Measurements from ENCODE around the gene ALDH1A2. TPM values are rescaled to one million over a fixed set of nuclear protein-coding genes. Genes with fewer than 3 reads are reported as not detected.
"Not testable (repeated sequence)": the region's sequence is repeated elsewhere in the genome, so short reads cannot be mapped to it uniquely, and the experiment has no call there.

ALDH1A2 gene
- total RNA-seq, 2 donors from 2014 or later, result not detected

- Histone ChIP-seq H3K36me3 (ENCODE audit: control insufficient read depth, insufficient read depth, low read length) (no peaks in the 10 kb centered on the region), H3K9me3 (ENCODE audit: control insufficient read depth, low read length) (no peaks in the 10 kb centered on the region), H3K27ac (ENCODE audit: low read depth, low read length) (no peak overlapping the region), H3K27me3 (ENCODE audit: control insufficient read depth, insufficient read depth, low read length, poor library complexity, severe bottlenecking) (no peaks in the 10 kb centered on the region), H3K9ac (ENCODE audit: extremely low read depth, low read length, poor library complexity, severe bottlenecking) (no peak overlapping the region), H3K4me3 (ENCODE audit: low read length) (no peak overlapping the region), H3K4me1 (ENCODE audit: control insufficient read depth, insufficient read depth, low read length) (no peaks in the 10 kb centered on the region)
- no peaks in the 10 kb centered on the region for H3K36me3 Mint-ChIP-seq (ENCODE audit: low read depth)
- no peak overlapping the region for H3K27ac Mint-ChIP-seq
- TF ChIP-seq CTCF (conservative IDR thresholded peaks at IDR 0.05), result no peak
- 81 to 94% methylated on average over 3 to 4 of the region's 4 CpGs for WGBS, 2 experiments (ENCODE audit: insufficient coverage in 1 of 2, insufficient read length in 1 of 2)
- peaks cover 22% of the 10 kb centered on the region for H3K27me3 Mint-ChIP-seq (ENCODE audit: insufficient read depth)
- H3K4me3 Mint-ChIP-seq, result no peak overlapping the region
- DNase-seq, result no peak
- H3K9me3 Mint-ChIP-seq, result no peaks in the 10 kb centered on the region
- peaks cover 4% of the 10 kb centered on the region for H3K4me1 Mint-ChIP-seq
Measured at GRCh38 chr15:58036579-58036978, 28.9 kb downstream of the ALDH1A2 start.

- not testable (repeated sequence) for H3K36me3 Mint-ChIP-seq (ENCODE audit: low read depth); DNase-seq; H3K4me1 Mint-ChIP-seq; H3K4me3 Mint-ChIP-seq; H3K4me1 ChIP-seq (ENCODE audit: control insufficient read depth, insufficient read depth, low read length); H3K4me3 ChIP-seq (ENCODE audit: low read length); H3K36me3 ChIP-seq (ENCODE audit: control insufficient read depth, insufficient read depth, low read length); H3K27ac Mint-ChIP-seq; H3K9ac ChIP-seq (ENCODE audit: extremely low read depth, low read length, poor library complexity, severe bottlenecking); H3K27ac ChIP-seq (ENCODE audit: low read depth, low read length); H3K27me3 ChIP-seq (ENCODE audit: control insufficient read depth, insufficient read depth, low read length, poor library complexity, severe bottlenecking)
- H3K9me3 ChIP-seq (ENCODE audit: control insufficient read depth, low read length), result peaks cover 17% of the 10 kb centered on the region
- WGBS, 2 experiments (ENCODE audit: insufficient coverage in 1 of 2, insufficient read length in 1 of 2), result 79% methylated on average over 1 of the region's 1 CpG; no CpG with 5 or more reads in 1 of the 2 experiments
- H3K9me3 Mint-ChIP-seq, result peaks cover 29% of the 10 kb centered on the region
- peaks cover 53% of the 10 kb centered on the region for H3K27me3 Mint-ChIP-seq (ENCODE audit: insufficient read depth)
Measured at GRCh38 chr15:58028392-58028791, 37.1 kb downstream of the ALDH1A2 start.

GRCh38 chr15:58026552-58026951 is 39.0 kb downstream of the ALDH1A2 start:
- Histone ChIP-seq H3K9ac (ENCODE audit: extremely low read depth, low read length, poor library complexity, severe bottlenecking) (no peak overlapping the region), H3K27ac (ENCODE audit: low read depth, low read length) (no peak overlapping the region), H3K4me1 (ENCODE audit: control insufficient read depth, insufficient read depth, low read length) (no peaks in the 10 kb centered on the region), H3K9me3 (ENCODE audit: control insufficient read depth, low read length) (peaks cover 17% of the 10 kb centered on the region), H3K27me3 (ENCODE audit: control insufficient read depth, insufficient read depth, low read length, poor library complexity, severe bottlenecking) (no peaks in the 10 kb centered on the region), H3K4me3 (ENCODE audit: low read length) (no peak overlapping the region), H3K36me3 (ENCODE audit: control insufficient read depth, insufficient read depth, low read length) (no peaks in the 10 kb centered on the region)
- no peak overlapping the region for H3K4me3 Mint-ChIP-seq
- no peak for TF ChIP-seq CTCF (conservative IDR thresholded peaks at IDR 0.05)
- H3K36me3 Mint-ChIP-seq (ENCODE audit: low read depth), result peaks cover 5% of the 10 kb centered on the region
- H3K4me1 Mint-ChIP-seq, result no peaks in the 10 kb centered on the region
- 89 to 100% methylated on average over 4 to 7 of the region's 7 CpGs for WGBS, 2 experiments (ENCODE audit: insufficient coverage in 1 of 2, insufficient read length in 1 of 2)
- peaks cover 52% of the 10 kb centered on the region for H3K27me3 Mint-ChIP-seq (ENCODE audit: insufficient read depth)
- no peak for DNase-seq
- H3K27ac Mint-ChIP-seq, result no peak overlapping the region
- peaks cover 31% of the 10 kb centered on the region for H3K9me3 Mint-ChIP-seq

GRCh38 chr15:58026051-58026450 is 39.5 kb downstream of the ALDH1A2 start:
- Mint-ChIP-seq H3K36me3 (ENCODE audit: low read depth) (peaks cover 5% of the 10 kb centered on the region), H3K27me3 (ENCODE audit: insufficient read depth) (peaks cover 47% of the 10 kb centered on the region), H3K4me3 (no peak overlapping the region), H3K4me1 (no peaks in the 10 kb centered on the region), H3K9me3 (peaks cover 28% of the 10 kb centered on the region), H3K27ac (no peak overlapping the region)
- Histone ChIP-seq H3K27me3 (ENCODE audit: control insufficient read depth, insufficient read depth, low read length, poor library complexity, severe bottlenecking) (no peaks in the 10 kb centered on the region), H3K4me3 (ENCODE audit: low read length) (no peak overlapping the region), H3K36me3 (ENCODE audit: control insufficient read depth, insufficient read depth, low read length) (no peaks in the 10 kb centered on the region), H3K4me1 (ENCODE audit: control insufficient read depth, insufficient read depth, low read length) (no peaks in the 10 kb centered on the region), H3K9me3 (ENCODE audit: control insufficient read depth, low read length) (peaks cover 17% of the 10 kb centered on the region), H3K9ac (ENCODE audit: extremely low read depth, low read length, poor library complexity, severe bottlenecking) (no peak overlapping the region), H3K27ac (ENCODE audit: low read depth, low read length) (no peak overlapping the region)
- WGBS, 2 experiments (ENCODE audit: insufficient coverage in 1 of 2, insufficient read length in 1 of 2), result 95 to 100% methylated on average over 1 of the region's 1 CpG
- no peak for TF ChIP-seq CTCF (conservative IDR thresholded peaks at IDR 0.05)
- no peak for DNase-seq
